PC-3 (cell line): ENCODE data around the gene TEX2. TPM values are rescaled to one million over a fixed set of nuclear protein-coding genes. Genes with fewer than 3 reads are reported as not detected.

Source experiments
- ATAC-seq: fragments of 200-7000 bp; cut with Tn5 transposase; 2 replicates; pipeline ENCODE4 v1.9.1; 2020; ENCODE audit warnings: mild to moderate bottlenecking, moderate library complexity
- BruUV-seq: library from RNA; stranded (reverse); fragments of 400-500 nt; replicated peaks from 2 replicates; lab custom pipeline; 2021; lab: Mats Ljungman, UMichigan
- CTCF ChIA-PET: fragments of 300-600 bp; sonication (Branson Sonifier 250); formaldehyde crosslinking; loops from one replicate; lab custom pipeline; 2022; ENCODE audit warnings: antibody characterized with exemption; lab: Charles Lee
- POLR2A ChIA-PET: fragments of 300-600 bp; sonication (Branson Sonifier 250); formaldehyde crosslinking; loops from one replicate; lab custom pipeline; 2022; ENCODE audit warnings: antibody characterized with exemption; ENCODE audit not compliant: unreplicated experiment; lab: Charles Lee
- DNase-seq: peaks from one replicate; pipeline ENCODE4 v3.0.0-alpha.2; 2015
- H2AFZ ChIP-seq: fragments of 300-600 bp; sonication (generic); 2 replicates; pipeline ENCODE4 v1.6.0; 2016; ENCODE audit warnings: antibody characterized with exemption, low read length
- H3F3A ChIP-seq: fragments of 300-600 bp; sonication (generic); one replicate; pipeline ENCODE4 v1.6.0; 2017; ENCODE audit warnings: antibody characterized with exemption, low read length, control low read depth, mild to moderate bottlenecking; ENCODE audit not compliant: unreplicated experiment
- H3K27ac ChIP-seq: fragments of 300-600 bp; sonication (generic); 2 replicates; pipeline ENCODE4 v1.5.1; 2016; ENCODE audit warnings: mild to moderate bottlenecking, low read length
- H3K27me3 ChIP-seq: fragments of 300-600 bp; sonication (generic); 2 replicates; pipeline ENCODE4 v1.6.1; 2016; ENCODE audit warnings: low read length, mixed read lengths
- H3K36me3 ChIP-seq: fragments of 300-600 bp; sonication (generic); 2 replicates; pipeline ENCODE4 v1.6.1; 2016; ENCODE audit warnings: low read depth, mixed run types, low read length, mixed read lengths
- H3K4me1 ChIP-seq: fragments of 300-600 bp; sonication (generic); 2 replicates; pipeline ENCODE4 v1.5.1; 2016; ENCODE audit warnings: low read length; ENCODE audit not compliant: insufficient read depth
- H3K4me2 ChIP-seq: fragments of 300-600 bp; sonication (generic); 2 replicates; pipeline ENCODE4 v1.6.0; 2016; ENCODE audit warnings: low read length
- H3K4me3 ChIP-seq: fragments of 300-600 bp; sonication (generic); 2 replicates; pipeline ENCODE4 v1.5.1; 2016; ENCODE audit warnings: mild to moderate bottlenecking, low read length, mixed read lengths
- H3K79me2 ChIP-seq: fragments of 300-600 bp; sonication (generic); 2 replicates; pipeline ENCODE4 v1.6.1; 2017; ENCODE audit warnings: low read length, mixed read lengths
- H3K9ac ChIP-seq: fragments of 300-600 bp; sonication (generic); 2 replicates; pipeline ENCODE4 v1.6.0; 2016; ENCODE audit warnings: mild to moderate bottlenecking, low read length
- H3K9me2 ChIP-seq: fragments of 300-600 bp; sonication (generic); replicated peaks from 2 replicates; pipeline ENCODE4 v1.6.1; 2016; ENCODE audit warnings: mixed run types, low read length, mixed read lengths
- H3K9me3 ChIP-seq: fragments of 300-600 bp; sonication (generic); 2 replicates; pipeline ENCODE4 v1.6.1; 2016; ENCODE audit warnings: low read length, mixed read lengths
- H4K20me1 ChIP-seq: fragments of 300-600 bp; sonication (generic); 2 replicates; pipeline ENCODE4 v1.6.1; 2016; ENCODE audit warnings: low read length, mixed read lengths
- EZH2 ChIP-seq: fragments of 300-600 bp; sonication (generic); IDR thresholded peaks from one replicate; pipeline ENCODE4 v1.6.1; 2017; ENCODE audit warnings: antibody characterized with exemption, mild to moderate bottlenecking, low read length; ENCODE audit not compliant: unreplicated experiment
- EZH2phosphoT487 ChIP-seq: fragments of 300-600 bp; sonication (generic); IDR thresholded peaks from 2 replicates; pipeline ENCODE4 v1.6.1; 2018; ENCODE audit warnings: mild to moderate bottlenecking, antibody characterized with exemption, low read length, borderline replicate concordance
- intact Hi-C: fragments of 100-400 bp; cut with micrococcal nuclease; formaldehyde crosslinking; loops from 2 replicates; pipeline ENCODE4 v1.9.0; 2023
- total RNA-seq: library from RNA; depleted of rRNA; stranded (reverse); fragments of >200 nt; gene quantifications from 2 replicates; pipeline ENCODE4 v1.2.3, GENCODE V29; 2014
- TF ChIP-seq, protein P1 (sequence below): fragments of 300-600 bp; sonication (generic); conservative IDR thresholded peaks from 2 replicates; pipeline ENCODE4 v1.5.1; 2017; ENCODE audit warnings: antibody characterized with exemption, low read depth, mild to moderate bottlenecking, low read length

TEX2 gene
- total RNA-seq, 1 experiment from 2014 or later: 44.2 TPM

DNA sequence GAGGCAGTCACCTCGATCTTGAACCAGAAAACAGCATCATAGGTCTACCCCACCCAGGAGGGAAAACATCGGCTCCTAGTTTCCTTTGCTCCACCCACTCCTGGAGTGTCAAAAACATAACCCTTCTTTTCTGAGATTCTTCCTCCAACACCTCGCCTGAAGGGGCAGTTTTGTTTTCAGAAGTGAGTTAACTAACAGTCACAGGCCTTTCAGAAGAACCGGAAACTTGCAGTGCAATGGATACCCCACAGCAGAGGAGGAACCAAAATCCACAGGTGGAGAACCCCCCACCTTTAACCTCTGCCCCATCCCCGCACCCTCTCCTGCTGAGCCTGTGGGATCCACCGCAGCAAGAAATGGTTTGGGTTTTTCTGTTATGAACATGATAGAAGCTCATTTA is 7.8 kb upstream of the TEX2 start:
- Histone ChIP-seq H3K79me2 (no peaks in the 10 kb centered on the region), H3K9me2 (no peaks in the 10 kb centered on the region), H3K9me3 (no peaks in the 10 kb centered on the region), H3K27ac (no peak overlapping the region), H3K27me3 (no peaks in the 10 kb centered on the region), H3K9ac (no peak overlapping the region), H3F3A (no peaks in the 10 kb centered on the region), H2AFZ (no peak overlapping the region), H3K36me3 (no peaks in the 10 kb centered on the region), H4K20me1 (no peaks in the 10 kb centered on the region), H3K4me2 (no peak overlapping the region), H3K4me3 (no peak overlapping the region), H3K4me1 (no peaks in the 10 kb centered on the region)
- DNase-seq (no peak), ATAC-seq (no peak)
- no peak for TF ChIP-seq EZH2
- TF ChIP-seq, protein P1, sequence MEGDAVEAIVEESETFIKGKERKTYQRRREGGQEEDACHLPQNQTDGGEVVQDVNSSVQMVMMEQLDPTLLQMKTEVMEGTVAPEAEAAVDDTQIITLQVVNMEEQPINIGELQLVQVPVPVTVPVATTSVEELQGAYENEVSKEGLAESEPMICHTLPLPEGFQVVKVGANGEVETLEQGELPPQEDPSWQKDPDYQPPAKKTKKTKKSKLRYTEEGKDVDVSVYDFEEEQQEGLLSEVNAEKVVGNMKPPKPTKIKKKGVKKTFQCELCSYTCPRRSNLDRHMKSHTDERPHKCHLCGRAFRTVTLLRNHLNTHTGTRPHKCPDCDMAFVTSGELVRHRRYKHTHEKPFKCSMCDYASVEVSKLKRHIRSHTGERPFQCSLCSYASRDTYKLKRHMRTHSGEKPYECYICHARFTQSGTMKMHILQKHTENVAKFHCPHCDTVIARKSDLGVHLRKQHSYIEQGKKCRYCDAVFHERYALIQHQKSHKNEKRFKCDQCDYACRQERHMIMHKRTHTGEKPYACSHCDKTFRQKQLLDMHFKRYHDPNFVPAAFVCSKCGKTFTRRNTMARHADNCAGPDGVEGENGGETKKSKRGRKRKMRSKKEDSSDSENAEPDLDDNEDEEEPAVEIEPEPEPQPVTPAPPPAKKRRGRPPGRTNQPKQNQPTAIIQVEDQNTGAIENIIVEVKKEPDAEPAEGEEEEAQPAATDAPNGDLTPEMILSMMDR: no peak
- no peak for TF ChIP-seq EZH2phosphoT487
- ChIA-PET CTCF (interaction anchor here (0.5 kb wide), 1 partner anchor 122 kb away, joined by 3 read pairs; no protein-coding TSS in a partner anchor), POLR2A (no interaction called here)
- intact Hi-C loops: no loop called here
- BruUV-seq: no TSS peak

DNA sequence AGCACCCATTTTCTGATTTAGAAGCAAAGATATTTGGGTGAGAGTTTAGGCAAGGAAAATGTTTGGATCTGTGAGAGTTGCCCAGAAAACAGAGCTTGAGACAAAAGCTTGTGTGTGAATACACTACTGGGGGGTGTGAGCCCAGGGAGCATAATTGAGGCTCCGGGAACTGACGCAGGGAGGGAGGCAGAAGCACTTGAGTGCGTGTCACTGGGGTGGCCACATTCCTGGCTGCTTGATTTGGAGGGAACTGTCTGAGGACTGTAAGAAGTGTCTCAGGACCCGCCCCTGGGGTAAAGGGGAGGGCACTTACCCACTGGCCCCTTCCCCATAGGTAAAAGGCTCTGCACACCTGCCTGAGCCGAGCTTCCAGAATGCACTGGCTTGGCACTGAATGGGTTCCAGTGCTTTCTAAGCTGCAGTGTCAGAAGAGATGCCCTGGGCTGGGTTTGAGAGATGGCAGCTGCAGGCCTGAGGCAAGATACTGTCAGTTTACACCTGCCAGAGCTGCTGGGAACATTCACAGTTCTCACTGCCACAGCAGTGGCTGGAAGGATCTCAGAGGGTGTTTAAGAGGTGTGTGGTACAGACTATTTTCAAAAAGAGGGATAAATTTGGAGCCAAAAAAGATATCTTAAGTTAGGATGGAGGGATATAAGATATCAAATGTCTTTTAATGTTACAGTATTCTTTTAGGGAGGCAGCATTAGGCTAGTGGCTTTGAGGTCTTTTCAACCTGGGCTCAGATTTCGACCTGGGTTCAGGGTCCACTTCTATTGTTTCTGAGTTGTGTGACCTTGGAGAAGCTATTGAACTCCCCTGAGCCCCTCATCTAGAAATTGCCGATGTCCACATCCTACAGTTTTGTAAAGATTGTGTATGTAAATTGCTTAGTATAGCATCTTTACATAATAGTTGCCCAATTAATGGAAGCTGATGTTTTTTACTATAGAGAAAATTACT is 6.9 kb upstream of the TEX2 start:
- Histone ChIP-seq H2AFZ (no peak overlapping the region), H3F3A (no peaks in the 10 kb centered on the region), H3K9me3 (no peaks in the 10 kb centered on the region), H3K9ac (no peak overlapping the region), H3K79me2 (no peaks in the 10 kb centered on the region), H3K27me3 (no peaks in the 10 kb centered on the region), H3K4me1 (no peaks in the 10 kb centered on the region), H3K4me3 (no peak overlapping the region), H3K9me2 (no peaks in the 10 kb centered on the region), H3K36me3 (no peaks in the 10 kb centered on the region), H3K4me2 (no peak overlapping the region), H3K27ac (no peak overlapping the region), H4K20me1 (no peaks in the 10 kb centered on the region)
- no peak for TF ChIP-seq EZH2phosphoT487
- TF ChIP-seq, protein P1: no peak
- no peak for TF ChIP-seq EZH2
- ATAC-seq (no peak), DNase-seq (no peak)
- BruUV-seq: no TSS peak
- ChIA-PET CTCF (interaction anchor here (0.5 kb wide), 1 partner anchor 121 kb away, joined by 3 read pairs; no protein-coding TSS in a partner anchor), POLR2A (no interaction called here)
- intact Hi-C loops: no loop called here

DNA sequence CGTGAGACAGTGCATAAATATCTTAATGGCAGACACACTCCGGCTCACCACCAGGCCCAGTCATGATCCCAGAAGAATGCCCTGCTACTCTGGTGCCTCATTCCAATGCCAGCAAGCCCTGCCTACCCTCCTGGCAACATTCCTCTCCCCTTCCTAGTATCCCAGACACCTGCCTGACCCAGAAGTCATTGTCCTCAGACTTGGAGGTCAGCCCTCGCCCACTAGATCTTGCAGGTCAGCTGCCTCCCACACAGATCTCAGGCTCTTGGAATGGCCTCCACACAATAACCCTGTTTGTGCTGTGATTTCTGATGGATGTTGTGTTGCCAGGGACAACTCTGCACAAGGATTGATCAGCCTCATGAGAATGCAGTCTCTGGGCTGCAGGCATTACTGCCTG is 1.8 kb upstream of the TEX2 start:
- ChIA-PET POLR2A (no interaction called here), CTCF (no interaction called here)
- ATAC-seq: no peak
- no peak for DNase-seq
- H3K9me3 ChIP-seq: no peaks in the 10 kb centered on the region
- H3K27ac ChIP-seq: no peak overlapping the region
- H4K20me1 ChIP-seq: 0 out of 2 replicates have a peak, but pooled peaks cover 4% of the 10 kb centered on the region
- no peak overlapping the region for H2AFZ ChIP-seq
- TF ChIP-seq EZH2: no peak
- TF ChIP-seq EZH2phosphoT487: no peak
- TF ChIP-seq, protein P1: no peak
- H3K9ac ChIP-seq: no peak overlapping the region
- H3F3A ChIP-seq: no peaks in the 10 kb centered on the region
- no peaks in the 10 kb centered on the region for H3K36me3 ChIP-seq
- no TSS peak for BruUV-seq
- H3K9me2 ChIP-seq: no peaks in the 10 kb centered on the region
- intact Hi-C loops: loop anchor here (5.0 kb wide), 2 partner anchors 63 to 118 kb away; no protein-coding TSS in a partner anchor
- no peaks in the 10 kb centered on the region for H3K27me3 ChIP-seq
- H3K79me2 ChIP-seq: peaks cover 31% of the 10 kb centered on the region
- no peak overlapping the region for H3K4me3 ChIP-seq
- peaks cover 22% of the 10 kb centered on the region for H3K4me1 ChIP-seq
- H3K4me2 ChIP-seq: no peak overlapping the region
